Gastroesophageal sphincter (tissue), 3 donors: ENCODE data around the gene NAT9.

Experiments used
- POLR2A ChIP-seq, 2 donors: fragments of 450-650 bp; IDR thresholded peaks; one replicate each; pipeline ENCODE4 v1.6.1; 2017; ENCODE audit warnings: antibody characterized with exemption in 2 of 2, mild to moderate bottlenecking in 2 of 2, moderate library complexity in 1 of 2
- POLR2AphosphoS5 ChIP-seq: sonication (generic); formaldehyde crosslinking; IDR thresholded peaks from one replicate; pipeline ENCODE4 v1.6.1; 2017; ENCODE audit warnings: antibody characterized with exemption
- TF ChIP-seq, protein P1 (sequence below), 4 experiments: fragments of 200-600 bp in 2 of 4; fragments of 450-650 bp in 2 of 4; sonication (generic) in 1 of 4; IDR thresholded peaks; one replicate each; pipeline ENCODE4 v1.5.1; 2017 to 2019; ENCODE audit warnings: antibody characterized with exemption in 4 of 4, mild to moderate bottlenecking in 2 of 4, moderate library complexity in 2 of 4

DNA sequence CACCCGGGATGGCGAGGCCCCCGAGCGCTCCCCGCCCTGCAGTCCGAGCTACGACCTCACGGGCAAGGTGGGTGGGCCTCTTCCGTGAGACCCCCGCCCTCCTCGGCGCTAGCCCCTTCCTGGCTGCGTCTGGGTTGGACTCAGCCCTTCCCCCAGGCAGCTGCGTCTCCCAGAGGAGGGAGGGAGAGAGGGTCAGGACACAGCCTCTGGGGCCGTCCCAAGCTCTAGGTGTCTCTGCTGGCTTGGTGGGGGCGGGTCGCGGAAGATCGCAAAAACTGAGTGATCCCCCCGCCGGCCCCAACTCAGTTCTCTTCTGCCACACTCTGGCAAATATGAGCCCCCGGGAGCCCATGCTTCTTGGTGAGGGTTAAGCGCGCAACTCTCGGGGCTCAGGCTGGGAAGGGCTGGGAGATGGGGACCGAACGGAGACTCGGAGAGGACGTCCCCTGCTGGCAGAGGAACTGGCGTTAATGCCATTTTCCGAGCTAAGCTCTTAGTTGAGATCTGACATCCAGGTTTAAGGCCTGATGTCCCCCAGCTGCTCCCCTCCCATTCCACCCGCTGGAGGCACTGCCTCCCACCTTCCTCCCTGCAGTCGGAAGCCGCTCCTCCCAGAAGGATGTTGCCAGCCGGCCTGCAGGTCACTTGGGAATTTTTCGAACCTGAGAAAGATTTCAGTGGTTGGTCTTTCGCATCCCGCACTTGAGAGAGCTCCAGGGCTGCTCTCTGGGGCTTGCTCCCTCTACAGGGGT is 38.7 kb downstream of the NAT9 start:
- TF ChIP-seq, protein P1, sequence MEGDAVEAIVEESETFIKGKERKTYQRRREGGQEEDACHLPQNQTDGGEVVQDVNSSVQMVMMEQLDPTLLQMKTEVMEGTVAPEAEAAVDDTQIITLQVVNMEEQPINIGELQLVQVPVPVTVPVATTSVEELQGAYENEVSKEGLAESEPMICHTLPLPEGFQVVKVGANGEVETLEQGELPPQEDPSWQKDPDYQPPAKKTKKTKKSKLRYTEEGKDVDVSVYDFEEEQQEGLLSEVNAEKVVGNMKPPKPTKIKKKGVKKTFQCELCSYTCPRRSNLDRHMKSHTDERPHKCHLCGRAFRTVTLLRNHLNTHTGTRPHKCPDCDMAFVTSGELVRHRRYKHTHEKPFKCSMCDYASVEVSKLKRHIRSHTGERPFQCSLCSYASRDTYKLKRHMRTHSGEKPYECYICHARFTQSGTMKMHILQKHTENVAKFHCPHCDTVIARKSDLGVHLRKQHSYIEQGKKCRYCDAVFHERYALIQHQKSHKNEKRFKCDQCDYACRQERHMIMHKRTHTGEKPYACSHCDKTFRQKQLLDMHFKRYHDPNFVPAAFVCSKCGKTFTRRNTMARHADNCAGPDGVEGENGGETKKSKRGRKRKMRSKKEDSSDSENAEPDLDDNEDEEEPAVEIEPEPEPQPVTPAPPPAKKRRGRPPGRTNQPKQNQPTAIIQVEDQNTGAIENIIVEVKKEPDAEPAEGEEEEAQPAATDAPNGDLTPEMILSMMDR (IDR thresholded peaks at IDR 0.05) = peak in 2 of 4 experiments; percentile 12 to 32
- TF ChIP-seq POLR2AphosphoS5 (no peak), POLR2A (IDR thresholded peaks at IDR 0.05) (no peak)
